ENCODE measurements around the gene NKAIN2.
"Not testable (repeated sequence)": the region's sequence is repeated elsewhere in the genome, so short reads cannot be mapped to it uniquely, and the experiment has no call there.

Gene NKAIN2

DNA sequence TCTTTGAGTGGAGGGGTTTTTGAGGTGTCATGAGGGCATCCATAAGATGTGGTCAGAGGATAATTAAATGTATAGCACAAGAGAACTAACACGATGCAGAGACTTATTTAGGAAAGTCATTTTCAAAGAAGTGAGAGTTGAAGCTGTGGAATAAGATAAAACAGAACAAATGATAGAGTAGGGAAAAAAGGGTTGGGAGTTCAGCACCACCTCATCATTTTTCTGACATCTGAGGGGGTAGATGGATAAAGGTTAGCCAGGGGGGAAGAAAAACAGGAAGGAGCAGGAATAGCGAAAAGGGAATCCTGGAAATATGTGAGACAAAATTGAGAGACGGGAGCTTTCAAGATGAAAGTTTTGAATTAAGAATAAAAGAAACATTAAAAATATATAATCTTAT, 434.2 kb downstream of the NKAIN2 start:
- DNase-seq (ENCODE audit: low read depth) = no peak
- TF ChIP-seq, protein P1, sequence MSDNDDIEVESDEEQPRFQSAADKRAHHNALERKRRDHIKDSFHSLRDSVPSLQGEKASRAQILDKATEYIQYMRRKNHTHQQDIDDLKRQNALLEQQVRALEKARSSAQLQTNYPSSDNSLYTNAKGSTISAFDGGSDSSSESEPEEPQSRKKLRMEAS (IDR thresholded peaks at IDR 0.05; ENCODE audit: low read depth, low read length) = no peak
- no peak overlapping the region for H3K4me3 ChIP-seq (ENCODE audit: low read depth, low read length)

DNA sequence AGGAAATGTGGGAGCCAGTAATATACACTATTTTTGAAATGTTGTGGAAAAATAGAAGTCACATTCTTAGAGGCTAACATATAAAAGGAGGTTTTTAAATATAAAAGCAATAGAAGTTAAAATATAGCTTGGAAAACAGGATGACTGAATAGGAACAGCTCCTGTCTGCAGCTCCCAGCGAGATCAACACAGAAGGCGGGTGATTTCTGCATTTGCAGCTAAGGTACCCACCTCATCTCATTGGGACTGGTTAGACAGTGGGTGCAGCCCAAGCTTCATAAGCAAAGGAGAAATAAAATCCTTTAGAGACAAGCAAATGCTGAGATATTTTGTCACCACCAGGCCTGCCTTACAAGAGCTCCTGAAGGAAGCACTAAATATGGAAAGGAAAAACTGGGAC, 434.7 kb downstream of the NKAIN2 start:
- not testable (repeated sequence) for DNase-seq (ENCODE audit: low read depth); H3K4me3 ChIP-seq (ENCODE audit: low read depth, low read length)

DNA sequence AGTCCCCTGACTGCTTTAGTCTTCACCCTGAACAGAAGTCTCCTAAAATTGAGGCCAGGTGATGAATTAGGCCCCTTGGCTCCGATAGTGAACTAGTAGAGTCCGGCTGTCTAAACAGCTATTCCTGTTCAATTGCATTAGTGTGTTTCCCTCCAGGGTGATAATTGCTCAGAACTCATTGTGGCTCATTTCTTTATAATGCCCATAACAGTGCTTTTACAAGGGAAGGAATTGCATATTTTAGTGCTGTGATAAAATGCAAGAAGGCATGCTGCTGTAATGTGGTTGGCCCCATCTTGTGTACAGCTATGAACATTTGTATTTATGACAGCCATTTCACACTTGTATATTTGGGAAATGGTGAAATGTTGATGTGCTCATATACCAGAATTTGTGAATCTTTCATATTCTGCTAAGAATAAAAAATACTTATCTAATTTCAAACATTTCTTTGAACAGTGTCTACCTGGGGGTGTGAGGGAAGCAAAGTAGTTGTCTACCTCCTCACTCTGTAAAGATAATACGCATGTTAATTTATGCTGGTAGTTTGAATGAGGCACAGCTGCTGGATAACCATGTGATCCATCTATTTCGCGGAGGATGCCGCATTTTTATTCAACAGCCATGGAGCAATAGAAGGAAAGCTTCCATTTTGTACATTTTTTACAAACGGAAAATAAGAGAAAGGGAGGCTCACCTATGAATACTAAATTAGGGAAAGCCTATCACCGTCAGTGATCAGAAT, 451.4 kb downstream of the NKAIN2 start:
- TF ChIP-seq MYC (IDR thresholded peaks at IDR 0.05; ENCODE audit: low read depth, low read length) = no peak
- TF ChIP-seq, protein P2, sequence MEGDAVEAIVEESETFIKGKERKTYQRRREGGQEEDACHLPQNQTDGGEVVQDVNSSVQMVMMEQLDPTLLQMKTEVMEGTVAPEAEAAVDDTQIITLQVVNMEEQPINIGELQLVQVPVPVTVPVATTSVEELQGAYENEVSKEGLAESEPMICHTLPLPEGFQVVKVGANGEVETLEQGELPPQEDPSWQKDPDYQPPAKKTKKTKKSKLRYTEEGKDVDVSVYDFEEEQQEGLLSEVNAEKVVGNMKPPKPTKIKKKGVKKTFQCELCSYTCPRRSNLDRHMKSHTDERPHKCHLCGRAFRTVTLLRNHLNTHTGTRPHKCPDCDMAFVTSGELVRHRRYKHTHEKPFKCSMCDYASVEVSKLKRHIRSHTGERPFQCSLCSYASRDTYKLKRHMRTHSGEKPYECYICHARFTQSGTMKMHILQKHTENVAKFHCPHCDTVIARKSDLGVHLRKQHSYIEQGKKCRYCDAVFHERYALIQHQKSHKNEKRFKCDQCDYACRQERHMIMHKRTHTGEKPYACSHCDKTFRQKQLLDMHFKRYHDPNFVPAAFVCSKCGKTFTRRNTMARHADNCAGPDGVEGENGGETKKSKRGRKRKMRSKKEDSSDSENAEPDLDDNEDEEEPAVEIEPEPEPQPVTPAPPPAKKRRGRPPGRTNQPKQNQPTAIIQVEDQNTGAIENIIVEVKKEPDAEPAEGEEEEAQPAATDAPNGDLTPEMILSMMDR (IDR thresholded peaks at IDR 0.05; ENCODE audit: low read depth, low read length) = no peak
- TF ChIP-seq, protein P1 (IDR thresholded peaks at IDR 0.05; ENCODE audit: low read depth, low read length) = no peak
- no peak for TF ChIP-seq POLR2A (IDR thresholded peaks at IDR 0.05; ENCODE audit: extremely low read depth, insufficient read length)
- no peak overlapping the region for H3K4me3 ChIP-seq (ENCODE audit: low read depth, low read length)
- DNase-seq (ENCODE audit: low read depth) = no peak

DNA sequence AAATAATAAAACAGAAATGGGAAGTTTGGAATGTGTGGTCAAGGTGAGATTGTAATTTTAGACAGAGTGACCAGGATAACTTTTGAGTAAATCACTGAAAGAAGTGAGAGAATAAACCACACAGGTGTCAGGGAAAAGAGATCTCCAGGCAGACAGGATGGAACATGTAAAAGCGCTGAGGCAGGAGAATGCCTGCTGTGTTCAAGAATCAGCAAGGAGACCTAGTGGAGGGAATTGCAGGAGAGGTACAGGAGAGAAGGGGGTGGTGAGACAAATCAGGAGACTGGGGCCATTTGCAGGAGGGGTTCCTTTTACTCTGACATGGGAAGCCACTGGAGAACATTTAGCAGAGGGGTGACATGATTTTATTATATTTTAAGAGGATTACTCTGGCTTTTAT, 456.7 kb downstream of the NKAIN2 start:
- no peak overlapping the region for H3K4me3 ChIP-seq (ENCODE audit: low read depth, low read length)
- no peak for DNase-seq (ENCODE audit: low read depth)
- TF ChIP-seq POLR2A (IDR thresholded peaks at IDR 0.05; ENCODE audit: extremely low read depth, insufficient read length) = no peak
- TF ChIP-seq, protein P1 (IDR thresholded peaks at IDR 0.05; ENCODE audit: low read depth, low read length) = no peak
- TF ChIP-seq, protein P2 (IDR thresholded peaks at IDR 0.05; ENCODE audit: low read depth, low read length) = no peak
- TF ChIP-seq MYC (IDR thresholded peaks at IDR 0.05; ENCODE audit: low read depth, low read length) = no peak

DNA sequence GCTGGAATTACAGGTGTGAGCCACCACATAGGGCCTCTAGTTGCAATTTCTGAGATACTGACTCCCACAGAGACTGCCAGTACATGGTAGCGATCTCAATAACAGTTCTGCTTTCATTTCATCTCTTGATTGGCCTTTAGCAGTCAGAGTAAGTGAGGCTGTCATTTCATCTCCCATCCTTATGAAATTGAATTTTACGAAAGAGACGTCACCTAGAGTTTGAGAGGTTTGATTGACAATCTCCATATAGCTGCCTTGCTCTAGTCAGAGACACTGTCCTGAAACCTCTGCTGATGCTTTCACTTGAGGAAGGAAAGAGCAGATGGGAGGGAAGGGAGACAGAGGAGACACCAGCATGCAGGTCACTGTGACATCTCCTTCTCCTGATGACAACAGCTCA, 466.1 kb downstream of the NKAIN2 start:
- DNase-seq (ENCODE audit: low read depth) = no peak
- TF ChIP-seq, protein P2 (IDR thresholded peaks at IDR 0.05; ENCODE audit: low read depth, low read length) = no peak
- TF ChIP-seq MYC (IDR thresholded peaks at IDR 0.05; ENCODE audit: low read depth, low read length) (no peak), POLR2A (IDR thresholded peaks at IDR 0.05; ENCODE audit: extremely low read depth, insufficient read length) (no peak)
- TF ChIP-seq, protein P1 (IDR thresholded peaks at IDR 0.05; ENCODE audit: low read depth, low read length) = no peak
- H3K4me3 ChIP-seq (ENCODE audit: low read depth, low read length) = no peak overlapping the region

DNA sequence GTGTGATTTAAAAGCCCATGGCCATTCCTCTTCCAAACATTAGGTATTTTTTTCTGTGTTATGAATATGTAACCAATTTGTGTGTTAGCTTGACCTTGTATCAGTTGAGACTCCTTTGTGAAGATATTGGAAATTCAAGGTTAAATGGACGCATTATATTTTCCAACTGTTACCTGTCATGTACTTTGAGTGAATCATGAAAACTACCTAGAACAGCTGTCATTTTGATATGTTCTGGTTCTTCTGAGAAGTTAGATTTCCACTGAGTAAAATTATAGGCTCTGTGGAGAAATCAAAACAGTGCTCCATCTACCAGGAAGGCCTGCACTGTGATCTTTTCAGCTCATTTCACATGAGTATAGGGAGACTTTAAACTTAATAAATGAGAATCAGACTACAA, 470.0 kb downstream of the NKAIN2 start:
- TF ChIP-seq, protein P2 (IDR thresholded peaks at IDR 0.05; ENCODE audit: low read depth, low read length) = no peak
- TF ChIP-seq MYC (IDR thresholded peaks at IDR 0.05; ENCODE audit: low read depth, low read length) (no peak), POLR2A (IDR thresholded peaks at IDR 0.05; ENCODE audit: extremely low read depth, insufficient read length) (no peak)
- TF ChIP-seq, protein P1 (IDR thresholded peaks at IDR 0.05; ENCODE audit: low read depth, low read length) = no peak
- no peak overlapping the region for H3K4me3 ChIP-seq (ENCODE audit: low read depth, low read length)

DNA sequence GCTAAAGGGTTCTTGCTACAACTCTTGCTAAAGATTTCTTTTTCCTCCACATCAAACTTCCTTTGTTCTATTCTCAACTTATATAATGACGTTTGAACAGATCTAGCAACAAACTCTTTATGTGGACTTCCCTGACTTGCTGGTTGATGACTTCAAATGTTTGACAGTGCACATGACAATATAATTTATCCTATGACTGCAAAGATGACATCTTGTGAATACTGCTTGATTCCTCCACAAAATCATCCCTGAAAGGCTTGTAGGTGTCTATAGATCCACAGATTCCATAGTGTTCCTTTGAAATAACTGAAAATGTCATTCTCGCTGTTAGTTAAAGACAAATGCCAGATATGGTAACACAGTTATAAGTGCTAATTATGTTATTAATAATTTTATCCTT, 478.9 kb downstream of the NKAIN2 start:
- TF ChIP-seq, protein P2 (IDR thresholded peaks at IDR 0.05; ENCODE audit: low read depth, low read length) = no peak
- TF ChIP-seq MYC (IDR thresholded peaks at IDR 0.05; ENCODE audit: low read depth, low read length) = no peak
- no peak for TF ChIP-seq POLR2A (IDR thresholded peaks at IDR 0.05; ENCODE audit: extremely low read depth, insufficient read length)
- TF ChIP-seq, protein P1 (IDR thresholded peaks at IDR 0.05; ENCODE audit: low read depth, low read length) = no peak
- no peak overlapping the region for H3K4me3 ChIP-seq (ENCODE audit: low read depth, low read length)
- DNase-seq (ENCODE audit: low read depth) = no peak

More for the DNA sequence above, 470.0 kb downstream of the NKAIN2 start:
- DNase-seq (ENCODE audit: low read depth) = no peak
